ENCODE data around the gene TTC38.

Gene TTC38

DNA sequence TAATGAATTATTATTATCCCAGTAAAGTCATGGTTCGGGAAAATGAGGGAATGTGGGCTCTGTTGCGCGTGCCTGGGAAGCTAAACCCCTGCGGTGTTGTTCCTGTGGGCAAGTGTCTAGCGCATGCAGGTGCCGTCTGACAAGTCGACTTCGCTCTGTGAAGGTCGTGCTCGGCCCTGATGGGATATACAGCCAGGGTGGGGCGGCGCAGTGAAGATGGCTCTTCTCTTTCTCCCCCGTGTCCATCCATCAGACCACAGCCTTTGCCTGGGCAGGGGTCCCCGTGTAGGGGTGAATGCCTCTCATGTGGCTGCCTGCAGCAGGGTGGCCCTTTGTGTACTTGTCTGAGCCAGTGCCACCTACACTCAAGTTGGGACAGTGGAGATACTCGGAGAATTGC lies 54.9 kb downstream of the TTC38 start:
- H4K20me1 ChIP-seq (ENCODE audit: control insufficient read depth, insufficient read depth, low read depth, low read length) = peaks cover 4% of the 10 kb centered on the region; the same call in 1 of the 2 replicates
- H3K27ac ChIP-seq (ENCODE audit: low read depth, low read length) = no peak overlapping the region
- peaks cover 82% of the 10 kb centered on the region for H3K36me3 ChIP-seq (ENCODE audit: control insufficient read depth, low read length)
- no peaks in the 10 kb centered on the region for H3K9me3 ChIP-seq (ENCODE audit: control insufficient read depth, insufficient read depth, low read length)
- H3K27me3 ChIP-seq (ENCODE audit: control insufficient read depth, low read length) = no peaks in the 10 kb centered on the region
- no peaks in the 10 kb centered on the region for H3K4me1 ChIP-seq (ENCODE audit: control insufficient read depth, low read length)
- H3K4me2 ChIP-seq (ENCODE audit: low read length) = no peak overlapping the region
- H3K9me2 ChIP-seq (replicated peaks; ENCODE audit: control insufficient read depth, low read length) = no peaks in the 10 kb centered on the region
- no peak overlapping the region for H3K4me3 ChIP-seq (ENCODE audit: low read length)
- peaks cover 29% of the 10 kb centered on the region for H3K79me2 ChIP-seq (ENCODE audit: control insufficient read depth, low read length)
- TF ChIP-seq EZH2phosphoT487 (IDR thresholded peaks at IDR 0.05; ENCODE audit: borderline replicate concordance, low read length) (no peak), CTCF (IDR thresholded peaks at IDR 0.05; ENCODE audit: low read depth, low read length, poor library complexity, severe bottlenecking) (no peak)
- no peaks in the 10 kb centered on the region for H3F3A ChIP-seq (ENCODE audit: control insufficient read depth, insufficient read depth)

GRCh38 chr22:46323162-46323561 lies 55.4 kb downstream of the TTC38 start:
- no peaks in the 10 kb centered on the region for H3F3A ChIP-seq (ENCODE audit: control insufficient read depth, insufficient read depth)
- no peaks in the 10 kb centered on the region for H3K4me1 ChIP-seq (ENCODE audit: control insufficient read depth, low read length)
- H3K4me2 ChIP-seq (ENCODE audit: low read length) = no peak overlapping the region
- H3K36me3 ChIP-seq (ENCODE audit: control insufficient read depth, low read length) = peaks cover 82% of the 10 kb centered on the region
- no peak for TF ChIP-seq CTCF (IDR thresholded peaks at IDR 0.05; ENCODE audit: low read depth, low read length, poor library complexity, severe bottlenecking)
- TF ChIP-seq EZH2phosphoT487 (IDR thresholded peaks at IDR 0.05; ENCODE audit: borderline replicate concordance, low read length) = no peak
- no peaks in the 10 kb centered on the region for H3K9me2 ChIP-seq (replicated peaks; ENCODE audit: control insufficient read depth, low read length)
- H3K79me2 ChIP-seq (ENCODE audit: control insufficient read depth, low read length) = peaks cover 25% of the 10 kb centered on the region
- peaks cover 2% of the 10 kb centered on the region; the same call in 1 of the 2 replicates for H4K20me1 ChIP-seq (ENCODE audit: control insufficient read depth, insufficient read depth, low read depth, low read length)
- H3K27me3 ChIP-seq (ENCODE audit: control insufficient read depth, low read length) = no peaks in the 10 kb centered on the region
- no peak overlapping the region for H3K4me3 ChIP-seq (ENCODE audit: low read length)
- H3K9me3 ChIP-seq (ENCODE audit: control insufficient read depth, insufficient read depth, low read length) = no peaks in the 10 kb centered on the region
- H3K27ac ChIP-seq (ENCODE audit: low read depth, low read length) = no peak overlapping the region

DNA sequence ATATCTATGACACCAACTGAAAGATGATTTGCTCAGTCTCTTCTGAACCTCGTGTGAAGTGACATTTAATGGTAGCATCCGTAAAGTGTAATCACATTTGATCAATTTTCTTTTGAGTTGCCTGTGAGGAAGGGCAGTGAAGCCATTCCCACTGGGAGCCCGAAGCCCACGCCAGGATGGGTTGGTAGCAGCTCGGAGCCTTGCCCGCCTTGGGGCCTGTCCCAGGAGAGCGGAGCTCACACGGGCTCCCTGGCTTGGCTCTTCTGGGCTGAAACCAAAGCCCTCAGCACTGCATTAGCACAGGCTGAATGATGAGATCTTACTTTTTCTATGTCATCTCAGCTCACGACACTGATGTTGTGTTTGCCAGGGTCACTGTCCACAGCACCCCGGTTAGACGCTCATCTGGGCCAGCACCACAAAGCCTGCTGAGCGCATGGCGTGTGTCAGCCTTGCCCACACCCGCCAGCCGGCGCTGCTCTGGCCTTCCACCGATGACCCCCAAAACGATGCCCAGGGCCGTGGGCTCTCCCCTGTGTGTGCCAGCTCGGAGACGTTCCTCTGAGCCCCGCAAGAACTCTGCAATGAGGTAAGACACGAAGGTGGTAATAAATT lies 58.4 kb downstream of the TTC38 start:
- no peak for TF ChIP-seq CTCF (IDR thresholded peaks at IDR 0.05; ENCODE audit: low read depth, low read length, poor library complexity, severe bottlenecking)
- no peak for TF ChIP-seq EZH2phosphoT487 (IDR thresholded peaks at IDR 0.05; ENCODE audit: borderline replicate concordance, low read length)
- peaks cover 84% of the 10 kb centered on the region for H3K36me3 ChIP-seq (ENCODE audit: control insufficient read depth, low read length)
- no peaks in the 10 kb centered on the region for H3K4me1 ChIP-seq (ENCODE audit: control insufficient read depth, low read length)

More for the DNA sequence above, 58.4 kb downstream of the TTC38 start:
- H3K4me2 ChIP-seq (ENCODE audit: low read length) = no peak overlapping the region
- no peaks in the 10 kb centered on the region for H3K9me2 ChIP-seq (replicated peaks; ENCODE audit: control insufficient read depth, low read length)
- no peaks in the 10 kb centered on the region for H3F3A ChIP-seq (ENCODE audit: control insufficient read depth, insufficient read depth)
- H4K20me1 ChIP-seq (ENCODE audit: control insufficient read depth, insufficient read depth, low read depth, low read length) = no peaks in the 10 kb centered on the region
- H3K79me2 ChIP-seq (ENCODE audit: control insufficient read depth, low read length) = peaks cover 2% of the 10 kb centered on the region
- H3K27me3 ChIP-seq (ENCODE audit: control insufficient read depth, low read length) = no peaks in the 10 kb centered on the region
- H3K27ac ChIP-seq (ENCODE audit: low read depth, low read length) = no peak overlapping the region
- H3K4me3 ChIP-seq (ENCODE audit: low read length) = no peak overlapping the region
- no peaks in the 10 kb centered on the region for H3K9me3 ChIP-seq (ENCODE audit: control insufficient read depth, insufficient read depth, low read length)
